ENCODE results near the gene SLC2A13. TPM values are rescaled to one million over a fixed set of nuclear protein-coding genes. Genes with fewer than 3 reads are reported as not detected.

The SLC2A13 gene
- 5.7 to 7.4 TPM (median 6.7 TPM) in 3 replicates for total RNA-seq

- TF ChIP-seq CTCF (IDR thresholded peaks at IDR 0.05; ENCODE audit: unreplicated experiment) = no peak
- Mint-ChIP-seq H3K9me3 (no peaks in the 10 kb centered on the region), H3K27me3 (ENCODE audit: low read depth) (peaks cover 14% of the 10 kb centered on the region), H3K4me1 (peaks cover 28% of the 10 kb centered on the region), H3K4me3 (peak within 1 kb of the TSS; percentile 74), H3K36me3 (no peaks in the 10 kb centered on the region), H3K27ac (peak within 1 kb of the TSS; percentile 22)
- DNase-seq (ENCODE audit: low spot score in 2 of 2, unreplicated experiment in 2 of 2) = peak; percentile 40 to 72
Observed at GRCh38 chr12:40105515-40106201, at the start of gene SLC2A13. Gene SLC2A13 (minus strand): TSS chr12:40106081. CDS start chr12:40105808, 273 bp downstream.

DNA sequence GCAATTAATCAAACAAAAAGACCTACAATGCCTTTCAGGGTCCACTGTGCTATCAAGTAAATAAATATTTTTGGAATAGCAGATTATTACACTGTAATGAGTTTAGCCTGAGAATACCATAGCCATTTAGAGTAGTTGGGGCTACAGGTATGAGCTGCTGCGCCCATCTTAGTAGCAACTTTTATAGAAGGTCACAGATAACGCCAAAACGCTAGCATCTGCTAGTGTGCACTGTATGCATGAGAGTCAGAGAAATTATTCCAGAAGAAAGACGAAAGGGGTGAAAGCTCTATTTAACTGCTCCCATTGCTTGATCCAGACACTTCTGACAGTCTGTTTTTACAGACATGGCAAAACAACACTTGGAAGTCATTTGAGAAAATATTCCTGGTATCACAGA, 48.5 kb upstream of the SLC2A13 start:
- peaks cover 8% of the 10 kb centered on the region for H3K4me1 Mint-ChIP-seq
- no peak overlapping the region for H3K27ac Mint-ChIP-seq
- H3K27me3 Mint-ChIP-seq (ENCODE audit: low read depth) = no peaks in the 10 kb centered on the region
- TF ChIP-seq CTCF (IDR thresholded peaks at IDR 0.05; ENCODE audit: unreplicated experiment) = no peak
- DNase-seq (ENCODE audit: low spot score in 2 of 2, unreplicated experiment in 2 of 2) = no peak
- no peak overlapping the region for H3K4me3 Mint-ChIP-seq
- no peaks in the 10 kb centered on the region for H3K36me3 Mint-ChIP-seq
- no peaks in the 10 kb centered on the region for H3K9me3 Mint-ChIP-seq

DNA sequence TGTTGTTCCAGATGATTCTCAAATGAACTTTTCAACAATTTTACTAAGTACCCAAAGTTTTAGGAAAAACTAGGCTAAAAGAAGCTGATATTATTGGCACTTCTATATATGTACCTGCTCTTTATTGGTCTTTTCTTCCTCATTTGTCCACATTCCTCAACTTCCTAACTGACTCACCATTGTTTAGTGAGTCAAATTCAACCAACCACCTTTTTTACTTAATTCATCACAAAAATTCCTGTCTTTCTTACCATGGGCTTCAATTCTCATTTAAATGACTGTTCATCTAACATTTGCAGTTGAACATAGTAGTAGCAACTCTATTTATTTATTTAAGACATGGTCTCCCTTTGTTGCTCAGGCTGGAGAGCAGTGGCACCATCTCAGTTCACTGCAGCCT, 47.6 kb upstream of the SLC2A13 start:
- Mint-ChIP-seq H3K4me3 (no peak overlapping the region), H3K27me3 (ENCODE audit: low read depth) (no peaks in the 10 kb centered on the region), H3K36me3 (no peaks in the 10 kb centered on the region), H3K4me1 (peaks cover 5% of the 10 kb centered on the region), H3K27ac (no peak overlapping the region), H3K9me3 (no peaks in the 10 kb centered on the region)
- no peak for TF ChIP-seq CTCF (IDR thresholded peaks at IDR 0.05; ENCODE audit: unreplicated experiment)
- no peak for DNase-seq (ENCODE audit: low spot score in 2 of 2, unreplicated experiment in 2 of 2)

DNA sequence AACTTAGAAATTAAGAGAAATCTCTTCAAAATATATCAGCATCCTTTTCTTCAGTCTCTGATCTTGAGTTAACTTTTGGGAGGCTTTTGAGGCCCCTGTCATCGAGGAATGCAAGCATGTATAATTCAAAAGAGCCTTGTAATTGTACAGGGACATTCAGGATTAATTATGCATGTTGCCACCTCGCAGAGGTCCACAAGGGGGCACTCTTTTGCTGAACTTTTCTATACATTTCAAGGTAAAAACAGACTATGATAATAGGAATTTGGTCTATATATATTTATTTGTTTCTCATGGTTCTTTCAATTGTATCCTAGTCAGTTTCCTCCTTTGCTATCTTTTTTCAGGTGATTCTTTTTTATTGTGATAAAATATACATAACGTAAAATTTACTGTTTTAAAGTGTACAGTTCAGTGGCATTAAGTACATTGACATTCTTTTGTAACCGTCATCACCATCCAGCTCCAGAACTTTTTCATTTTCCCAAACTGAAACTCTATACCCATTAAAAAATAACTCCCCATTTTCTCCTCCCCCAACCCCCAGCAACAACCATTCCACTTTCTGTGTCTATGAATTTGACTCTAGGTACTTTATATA, 47.0 kb upstream of the SLC2A13 start:
- Mint-ChIP-seq H3K36me3 (no peaks in the 10 kb centered on the region), H3K27me3 (ENCODE audit: low read depth) (no peaks in the 10 kb centered on the region), H3K27ac (no peak overlapping the region), H3K9me3 (no peaks in the 10 kb centered on the region), H3K4me3 (no peak overlapping the region), H3K4me1 (peaks cover 5% of the 10 kb centered on the region)
- peak; percentile 84 for TF ChIP-seq CTCF (IDR thresholded peaks at IDR 0.05; ENCODE audit: unreplicated experiment)
- DNase-seq (ENCODE audit: low spot score in 2 of 2, unreplicated experiment in 2 of 2) = peak in 1 of 2 experiments; percentile 57

GRCh38 chr12:40149673-40150260, 43.9 kb upstream of the SLC2A13 start:
- H3K27ac Mint-ChIP-seq = no peak overlapping the region
- no peaks in the 10 kb centered on the region for H3K27me3 Mint-ChIP-seq (ENCODE audit: low read depth)

More at GRCh38 chr12:40149673-40150260, 43.9 kb upstream of the SLC2A13 start:
- Mint-ChIP-seq H3K36me3 (no peaks in the 10 kb centered on the region), H3K4me1 (peaks cover 2% of the 10 kb centered on the region), H3K4me3 (no peak overlapping the region), H3K9me3 (no peaks in the 10 kb centered on the region)
- DNase-seq (ENCODE audit: low spot score in 2 of 2, unreplicated experiment in 2 of 2) = no peak
- no peak for TF ChIP-seq CTCF (IDR thresholded peaks at IDR 0.05; ENCODE audit: unreplicated experiment)
